Activated T-helper 9 cell treated with anti-CD3 and anti-CD28 coated beads, Interleukin-2, amount 50 U/mL, for 16 hours (primary cell): ENCODE measurements around the gene HERPUD2.
"Not testable (repeated sequence)": the region's sequence is repeated elsewhere in the genome, so short reads cannot be mapped to it uniquely, and the experiment has no call there.

Experiments
- DNase-seq: peaks from one replicate; pipeline ENCODE4 v3.0.0-alpha.2; 2020; ENCODE audit warnings: low read depth

Gene HERPUD2

DNA sequence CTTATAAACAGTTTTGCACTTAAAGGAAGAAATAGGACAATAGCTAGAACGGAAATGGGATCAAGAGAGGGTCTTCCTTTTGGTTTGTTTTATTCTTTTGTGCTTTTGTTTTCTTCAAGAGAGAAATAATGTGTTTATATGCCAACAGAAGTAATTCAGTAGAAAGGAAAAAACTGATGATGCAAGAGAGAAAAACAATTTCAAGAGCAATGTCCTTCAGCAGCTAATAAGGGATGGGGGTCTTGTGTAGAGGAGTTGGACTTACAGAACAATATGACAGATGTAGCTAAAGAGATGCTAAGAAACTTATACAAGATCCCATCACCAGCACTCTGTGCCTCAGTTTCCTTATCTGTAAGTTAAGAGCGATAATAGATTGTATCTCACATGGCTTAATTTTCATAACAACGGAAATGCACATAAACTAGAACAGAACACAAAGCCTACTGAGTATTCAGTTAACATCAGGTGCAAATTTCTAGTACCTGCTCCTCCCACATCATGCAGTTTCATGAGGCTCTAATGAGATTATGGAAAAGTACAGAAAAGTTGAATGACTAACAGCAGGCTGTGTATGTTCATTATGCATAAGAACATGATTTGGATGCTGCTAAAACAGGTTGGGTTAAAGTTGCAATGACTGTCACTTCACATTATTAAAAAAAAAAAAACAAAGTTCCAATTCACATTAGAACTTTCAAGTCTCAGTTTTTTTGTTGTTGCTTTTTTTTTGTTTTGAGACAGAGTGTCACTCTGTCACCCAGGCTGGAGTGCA lies 17.2 kb downstream of the HERPUD2 start:
- DNase-seq, result no peak

GRCh38 chr7:35676211-35676610 lies 18.7 kb downstream of the HERPUD2 start:
- no peak for DNase-seq

DNA sequence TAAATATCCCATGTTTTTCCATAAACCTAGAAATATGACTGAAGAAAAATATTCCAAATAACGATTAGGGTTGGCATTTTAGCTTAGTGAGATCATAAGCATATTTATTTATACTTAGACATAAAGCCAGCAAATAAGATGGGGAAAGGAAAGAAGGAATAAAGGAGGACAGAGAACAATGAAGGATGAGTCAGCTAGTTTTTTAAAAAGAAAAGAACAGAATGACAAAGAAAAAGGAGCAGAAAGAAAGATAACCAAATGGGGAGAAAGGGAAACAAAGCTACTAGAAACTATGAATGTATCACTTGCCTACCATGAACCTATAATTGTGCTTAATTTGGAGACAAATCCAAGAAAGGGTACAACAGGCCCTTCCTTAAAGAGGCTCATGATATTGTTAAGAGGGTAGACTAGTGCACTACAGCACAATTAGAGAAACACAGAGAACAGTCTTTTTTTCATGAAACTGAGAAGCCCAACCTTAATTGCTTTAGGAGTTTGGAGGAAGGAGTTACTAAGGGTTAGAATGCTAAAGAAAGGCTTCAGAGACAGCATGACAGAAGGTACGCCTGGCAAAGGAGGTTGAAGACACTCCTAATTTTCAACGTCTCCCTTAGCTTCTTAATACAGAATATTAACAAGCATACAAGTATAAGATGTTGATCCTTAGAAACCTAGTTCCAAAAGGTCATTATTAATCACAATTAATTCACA lies 23.9 kb downstream of the HERPUD2 start:
- no peak for DNase-seq

DNA sequence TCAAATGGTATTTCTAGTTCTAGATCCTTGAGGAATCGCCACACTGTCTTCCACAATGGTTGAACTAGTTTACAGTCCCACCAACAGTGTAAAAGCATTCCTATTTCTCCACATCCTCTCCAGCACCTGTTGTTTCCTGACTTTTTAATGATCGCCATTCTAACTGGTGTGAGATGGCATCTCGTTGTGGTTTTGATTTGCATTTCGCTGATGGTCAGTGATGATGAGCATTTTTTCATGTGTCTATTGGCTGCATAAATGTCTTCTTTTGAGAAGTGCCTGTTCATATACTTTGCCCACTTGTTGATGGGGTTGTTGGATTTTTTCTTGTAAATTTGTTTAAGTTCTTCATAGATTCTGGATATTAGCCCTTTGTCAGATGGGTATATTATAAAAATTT lies 34.5 kb downstream of the HERPUD2 start:
- DNase-seq, result not testable (repeated sequence)

DNA sequence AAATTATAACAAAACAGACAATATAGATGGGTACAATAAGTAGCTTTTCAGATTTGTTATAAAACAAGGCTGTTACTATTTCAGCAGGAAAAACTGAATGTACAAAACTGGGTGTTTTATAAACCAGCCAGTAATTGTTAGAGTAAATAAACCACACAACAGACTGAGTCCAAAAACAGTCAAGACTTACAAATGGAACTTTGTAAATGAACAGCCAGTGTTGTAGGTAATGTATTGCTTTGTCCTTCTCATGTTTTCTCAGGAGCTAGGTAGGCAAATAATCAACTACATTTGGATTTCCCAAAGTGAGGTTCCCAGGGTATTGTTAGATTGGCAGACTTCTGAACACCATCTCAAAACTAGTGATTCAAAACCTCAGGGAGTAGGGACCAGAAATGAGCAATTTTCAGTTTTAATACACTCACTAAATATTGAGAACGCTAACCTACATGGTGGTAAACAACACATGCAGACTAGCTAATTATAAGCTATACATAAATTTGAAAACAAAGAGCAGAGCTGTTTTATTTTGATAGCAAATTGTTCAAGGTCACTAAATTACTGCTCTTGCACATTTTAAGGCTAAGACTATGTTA lies 36.2 kb downstream of the HERPUD2 start:
- DNase-seq, result no peak

DNA sequence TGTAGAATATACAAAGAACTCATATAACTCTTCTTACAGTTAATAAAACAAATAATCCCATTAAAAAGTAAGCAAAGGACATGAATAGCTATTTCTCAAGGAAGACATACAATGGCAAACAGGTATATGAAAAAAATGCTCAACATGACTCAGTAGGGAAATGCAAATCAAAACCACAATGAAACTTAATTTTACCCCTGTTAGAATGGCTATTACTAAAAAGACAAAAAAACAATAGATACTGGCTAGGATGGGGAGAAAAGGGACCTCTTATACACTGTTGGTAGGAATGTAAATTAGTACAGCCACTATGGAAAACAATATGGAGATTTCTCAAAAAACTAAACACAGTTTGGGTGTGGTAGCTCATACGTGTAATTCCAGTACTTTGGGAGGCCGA lies 37.8 kb downstream of the HERPUD2 start:
- no peak for DNase-seq

GRCh38 chr7:35654558-35654957 lies 40.4 kb downstream of the HERPUD2 start:
- not testable (repeated sequence) for DNase-seq

DNA sequence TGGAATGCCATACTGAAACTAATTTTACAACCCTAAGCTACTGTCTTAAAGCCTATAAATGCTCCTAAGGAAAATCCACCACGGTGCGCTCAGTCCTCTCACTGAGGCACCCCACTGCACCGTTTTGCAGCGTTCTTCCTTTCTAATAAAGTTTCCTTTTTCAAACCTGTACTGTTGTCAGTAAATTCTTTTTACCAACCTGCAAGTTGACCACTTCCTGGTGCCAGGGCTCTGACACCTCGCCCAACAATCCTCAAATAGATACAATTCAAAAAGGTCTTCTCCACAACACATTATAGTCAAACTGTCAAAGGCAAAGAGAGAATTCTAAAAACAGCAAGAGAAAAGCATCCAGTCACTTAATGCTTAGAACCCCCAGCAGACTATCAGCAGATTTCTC lies 42.8 kb downstream of the HERPUD2 start:
- DNase-seq, result no peak

- DNase-seq, result no peak
Measured at GRCh38 chr7:35650751-35651150, 44.2 kb downstream of the HERPUD2 start.

DNA sequence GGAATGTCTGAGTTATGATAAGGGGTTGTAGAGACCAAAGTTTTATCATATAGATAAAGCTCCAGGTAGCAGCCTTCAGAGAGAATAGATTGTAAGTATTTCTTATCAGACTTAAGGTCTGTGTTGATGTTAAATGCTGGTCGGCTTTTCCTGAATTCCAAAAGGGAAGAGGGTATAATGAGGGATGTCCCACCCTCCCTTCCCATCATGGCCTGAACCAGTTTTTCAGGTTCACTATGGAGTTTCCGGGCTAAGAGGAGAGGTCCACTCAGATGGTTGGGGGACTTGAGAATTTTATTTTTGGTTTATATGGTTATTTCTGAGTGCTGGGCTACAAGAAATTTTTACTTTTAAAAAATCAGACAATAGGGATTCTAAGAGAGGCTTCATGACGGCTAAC lies 45.2 kb downstream of the HERPUD2 start:
- DNase-seq, result no peak

GRCh38 chr7:35648367-35648766 lies 46.6 kb downstream of the HERPUD2 start:
- no peak for DNase-seq

DNA sequence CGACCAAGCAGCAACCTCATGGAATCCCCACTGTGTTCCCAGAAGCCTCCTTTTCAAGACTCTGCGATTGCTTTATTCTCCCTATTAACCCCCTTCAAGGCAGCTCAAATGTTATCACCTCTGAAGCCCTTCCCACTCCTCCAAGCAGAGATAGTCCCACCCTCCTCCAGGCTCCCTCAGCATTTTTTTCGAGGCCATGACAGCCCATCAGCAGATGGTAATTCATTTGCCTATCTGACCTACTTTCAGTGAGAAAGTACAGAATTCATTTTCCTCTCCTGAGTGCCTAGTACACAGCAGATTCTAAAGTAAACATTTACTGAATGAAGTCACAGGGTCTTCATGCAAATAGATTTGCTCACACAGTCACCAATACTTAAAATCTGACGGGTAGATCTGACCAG lies 47.8 kb downstream of the HERPUD2 start:
- DNase-seq, result no peak

- no peak for DNase-seq
Measured at GRCh38 chr7:35646289-35647023, 48.5 kb downstream of the HERPUD2 start.

DNA sequence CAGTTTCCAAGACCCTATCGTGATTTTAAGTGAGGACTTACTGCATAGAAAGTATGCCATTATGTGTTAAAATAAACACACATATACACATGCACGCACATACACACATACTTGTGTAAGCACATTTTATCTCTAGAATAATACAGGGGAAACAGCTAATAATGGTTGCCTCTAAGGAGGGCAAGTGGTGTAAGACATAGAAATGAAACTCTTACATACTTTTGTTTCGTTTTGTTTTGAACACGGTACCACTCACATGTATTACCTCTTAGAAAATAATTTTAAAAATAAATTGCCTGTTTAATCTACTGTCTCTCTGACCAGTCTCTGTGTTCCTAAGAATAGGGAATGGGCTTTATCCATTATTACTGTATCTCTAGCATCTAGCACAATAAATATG lies 49.2 kb downstream of the HERPUD2 start:
- DNase-seq, result no peak

- DNase-seq, result no peak
Measured at GRCh38 chr7:35630024-35630972, 64.6 kb downstream of the HERPUD2 start.

GRCh38 chr7:35624299-35625186 lies 70.4 kb downstream of the HERPUD2 start:
- DNase-seq, result no peak

DNA sequence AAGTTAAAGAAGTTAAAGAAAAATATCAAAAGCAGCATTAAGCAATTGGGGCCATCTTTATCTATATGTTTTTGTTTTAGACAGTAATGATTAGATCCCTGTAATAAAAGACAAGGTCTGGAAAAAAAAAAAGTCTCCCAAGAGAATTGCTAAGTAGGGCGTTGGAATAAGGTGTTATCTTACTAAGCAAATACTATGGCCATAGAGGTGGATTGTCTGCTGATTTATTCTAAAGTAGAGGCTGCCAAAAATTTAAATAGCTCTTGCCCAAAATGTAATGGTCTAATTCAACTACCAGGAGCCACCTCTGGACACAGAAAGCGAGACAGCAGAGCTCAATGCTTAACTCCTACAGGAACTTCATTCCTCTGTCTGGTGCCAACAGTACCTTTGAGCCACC lies 71.6 kb downstream of the HERPUD2 start:
- DNase-seq, result no peak

DNA sequence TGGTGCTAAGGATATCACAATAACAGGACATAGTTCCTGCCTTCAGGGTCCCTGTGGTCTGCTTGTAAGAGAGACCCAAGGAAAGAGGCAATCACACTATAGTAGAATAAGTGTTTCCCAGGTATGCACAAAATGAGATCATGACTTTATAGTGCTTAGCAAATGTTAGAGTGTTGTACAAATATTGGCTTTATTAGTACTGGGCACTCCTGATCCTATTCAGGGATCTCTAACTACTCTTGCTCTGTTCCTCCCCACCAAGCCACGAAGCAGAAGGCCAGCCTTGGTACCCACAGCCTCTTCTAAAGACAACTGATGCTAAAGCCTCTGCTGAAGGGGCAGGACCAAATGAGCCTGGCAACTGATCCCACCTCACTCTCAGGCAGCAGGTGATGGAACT lies 75.1 kb downstream of the HERPUD2 start:
- no peak for DNase-seq

- no peak for DNase-seq
Measured at GRCh38 chr7:35617041-35617440, 77.9 kb downstream of the HERPUD2 start.

- no peak for DNase-seq
Measured at GRCh38 chr7:35613150-35613549, 81.8 kb downstream of the HERPUD2 start.
